Smooth muscle cell (in vitro differentiated cells): ENCODE results near the gene FAM124A. TPM values are rescaled to one million over a fixed set of nuclear protein-coding genes. Genes with fewer than 3 reads are reported as not detected.

Experiments used
- DNase-seq: peaks from one replicate; lab custom pipeline; 2025; ENCODE audit not compliant: unreplicated experiment; lab: John Stamatoyannopoulos, UW
- H2AFZ ChIP-seq: fragments of 200-600 bp; sonication (generic); 2 replicates; pipeline ENCODE4 v1.6.0; 2016; ENCODE audit warnings: antibody characterized with exemption, low read depth, mild to moderate bottlenecking
- H3F3A ChIP-seq: fragments of 200-600 bp; sonication (generic); 2 replicates; pipeline ENCODE4 v1.6.0; 2017; ENCODE audit warnings: antibody characterized with exemption, low read depth
- H3K27ac ChIP-seq: fragments of 200-600 bp; sonication (generic); 2 replicates; pipeline ENCODE4 v1.5.1; 2016; ENCODE audit warnings: low read depth, mild to moderate bottlenecking
- H3K27me3 ChIP-seq: fragments of 200-600 bp; sonication (generic); 2 replicates; pipeline ENCODE4 v1.6.1; 2016; ENCODE audit warnings: low read depth, mild to moderate bottlenecking
- H3K36me3 ChIP-seq: fragments of 200-600 bp; sonication (generic); 2 replicates; pipeline ENCODE4 v1.5.1; 2016; ENCODE audit warnings: low read depth
- H3K4me1 ChIP-seq: fragments of 200-600 bp; sonication (generic); 2 replicates; pipeline ENCODE4 v1.5.1; 2016; ENCODE audit warnings: low read depth
- H3K4me2 ChIP-seq: fragments of 200-600 bp; sonication (generic); 2 replicates; pipeline ENCODE4 v1.6.0; 2016; ENCODE audit warnings: mild to moderate bottlenecking
- H3K4me3 ChIP-seq: fragments of 200-600 bp; sonication (generic); 2 replicates; pipeline ENCODE4 v1.5.1; 2016; ENCODE audit warnings: mild to moderate bottlenecking
- H3K79me2 ChIP-seq: fragments of 200-600 bp; sonication (generic); 2 replicates; pipeline ENCODE4 v1.6.0; 2016; ENCODE audit warnings: low read depth, mild to moderate bottlenecking
- H3K9ac ChIP-seq: fragments of 200-600 bp; sonication (generic); 2 replicates; pipeline ENCODE4 v1.6.0; 2016; ENCODE audit warnings: low read depth
- H3K9me3 ChIP-seq: fragments of 200-600 bp; sonication (generic); replicated peaks from 2 replicates; pipeline ENCODE4 v1.5.1; 2016; ENCODE audit warnings: low read depth
- H4K20me1 ChIP-seq: fragments of 200-600 bp; sonication (generic); 2 replicates; pipeline ENCODE4 v1.6.0; 2016; ENCODE audit warnings: low read depth
- WGBS: methylation state at CpG from one replicate; pipeline ENCODE4 v1.1.7; 2016; ENCODE audit warnings: low lambda C conversion rate; 5-methylcytosine and 5-hydroxymethylcytosine counted together
- polyA plus RNA-seq: library from polyadenylated mRNA; unstranded; fragments of >200 nt; fragmentation: Nextera tagmentation; extraction: Ambion mirVana; gene quantifications from 2 replicates; pipeline ENCODE4 v1.2.1, GENCODE V29; 2016
- total RNA-seq: library from RNA; depleted of rRNA; stranded (reverse); fragments of >200 nt; gene quantifications from 2 replicates; pipeline ENCODE4 v1.2.3, GENCODE V29; 2014
- TF ChIP-seq, protein P1 (sequence below): fragments of 200-600 bp; sonication (generic); IDR thresholded peaks from 2 replicates; pipeline ENCODE4 v1.5.1; 2017; ENCODE audit warnings: borderline replicate concordance, mild to moderate bottlenecking, antibody characterized with exemption; ENCODE audit not compliant: insufficient read depth, poor library complexity, severe bottlenecking

The FAM124A gene
- total and polyA plus RNA-seq, 2 experiments from 2014 or later, result 0.06 TPM; not detected in 1

DNA sequence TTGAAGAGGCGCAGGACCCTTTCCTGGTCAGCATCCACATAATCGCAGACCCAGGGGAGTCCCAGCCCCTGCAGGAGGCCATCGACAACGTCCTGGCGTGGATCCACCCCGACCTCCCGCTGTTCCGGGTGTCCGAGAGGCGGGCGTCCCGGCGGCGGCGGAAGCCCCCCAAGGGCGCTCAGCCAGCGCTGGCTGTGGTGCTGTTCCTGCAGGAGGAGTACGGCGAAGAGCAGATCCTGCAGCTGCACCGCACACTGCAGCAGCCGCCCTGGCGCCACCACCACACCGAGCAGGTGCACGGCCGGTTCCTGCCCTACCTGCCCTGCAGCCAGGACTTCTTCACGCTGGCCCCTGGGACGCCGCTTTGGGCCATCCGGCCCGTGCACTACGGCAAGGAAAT, 29.3 kb downstream of the FAM124A start:
- Histone ChIP-seq H3F3A (no peaks in the 10 kb centered on the region), H3K4me2 (no peak overlapping the region), H3K9ac (no peak overlapping the region), H3K4me3 (no peak overlapping the region), H3K79me2 (no peaks in the 10 kb centered on the region), H2AFZ (no peak overlapping the region), H3K27me3 (peaks cover 4% of the 10 kb centered on the region), H3K27ac (no peak overlapping the region), H3K9me3 (no peaks in the 10 kb centered on the region), H3K36me3 (no peaks in the 10 kb centered on the region), H4K20me1 (no peaks in the 10 kb centered on the region), H3K4me1 (peaks cover 9% of the 10 kb centered on the region)
- no peak for DNase-seq
- WGBS, result 97% methylated on average over 27 of the region's 31 CpGs
- TF ChIP-seq, protein P1, sequence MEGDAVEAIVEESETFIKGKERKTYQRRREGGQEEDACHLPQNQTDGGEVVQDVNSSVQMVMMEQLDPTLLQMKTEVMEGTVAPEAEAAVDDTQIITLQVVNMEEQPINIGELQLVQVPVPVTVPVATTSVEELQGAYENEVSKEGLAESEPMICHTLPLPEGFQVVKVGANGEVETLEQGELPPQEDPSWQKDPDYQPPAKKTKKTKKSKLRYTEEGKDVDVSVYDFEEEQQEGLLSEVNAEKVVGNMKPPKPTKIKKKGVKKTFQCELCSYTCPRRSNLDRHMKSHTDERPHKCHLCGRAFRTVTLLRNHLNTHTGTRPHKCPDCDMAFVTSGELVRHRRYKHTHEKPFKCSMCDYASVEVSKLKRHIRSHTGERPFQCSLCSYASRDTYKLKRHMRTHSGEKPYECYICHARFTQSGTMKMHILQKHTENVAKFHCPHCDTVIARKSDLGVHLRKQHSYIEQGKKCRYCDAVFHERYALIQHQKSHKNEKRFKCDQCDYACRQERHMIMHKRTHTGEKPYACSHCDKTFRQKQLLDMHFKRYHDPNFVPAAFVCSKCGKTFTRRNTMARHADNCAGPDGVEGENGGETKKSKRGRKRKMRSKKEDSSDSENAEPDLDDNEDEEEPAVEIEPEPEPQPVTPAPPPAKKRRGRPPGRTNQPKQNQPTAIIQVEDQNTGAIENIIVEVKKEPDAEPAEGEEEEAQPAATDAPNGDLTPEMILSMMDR, result no peak

DNA sequence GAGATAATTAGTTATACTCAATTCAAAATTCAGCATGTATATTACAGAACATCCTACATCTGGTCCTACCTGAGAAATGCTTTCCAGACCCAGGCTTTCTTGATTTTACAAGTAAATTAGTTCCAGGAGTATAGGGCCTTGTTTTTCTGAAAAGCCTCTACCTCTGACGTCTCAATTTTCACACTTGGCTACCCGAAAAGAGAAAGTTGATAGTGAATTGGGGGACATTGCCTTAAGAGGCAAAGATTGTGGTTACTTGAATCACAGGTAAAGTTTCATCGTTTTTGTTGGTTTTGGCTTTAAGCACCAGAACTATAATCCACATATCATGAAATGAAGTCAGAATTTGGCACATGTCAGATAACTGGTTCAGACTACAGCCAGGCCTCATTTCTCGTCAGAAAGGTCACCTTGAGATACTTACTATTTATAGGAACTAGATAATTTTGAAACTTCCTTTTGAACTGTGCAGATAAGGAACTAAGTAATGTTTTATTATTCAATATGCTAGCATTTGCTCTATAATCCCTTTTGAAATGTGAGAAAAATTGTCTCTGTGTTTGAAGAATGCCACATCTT, 30.8 kb downstream of the FAM124A start:
- Histone ChIP-seq H2AFZ (no peak overlapping the region), H4K20me1 (no peaks in the 10 kb centered on the region), H3K4me2 (no peak overlapping the region), H3K9me3 (no peaks in the 10 kb centered on the region), H3K27me3 (peaks cover 4% of the 10 kb centered on the region), H3F3A (no peaks in the 10 kb centered on the region), H3K4me3 (no peak overlapping the region), H3K27ac (no peak overlapping the region), H3K36me3 (no peaks in the 10 kb centered on the region), H3K9ac (no peak overlapping the region), H3K79me2 (no peaks in the 10 kb centered on the region), H3K4me1 (peaks cover 9% of the 10 kb centered on the region)
- 88% methylated on average over 4 of the region's 4 CpGs for WGBS
- TF ChIP-seq, protein P1, result no peak
- DNase-seq, result no peak

DNA sequence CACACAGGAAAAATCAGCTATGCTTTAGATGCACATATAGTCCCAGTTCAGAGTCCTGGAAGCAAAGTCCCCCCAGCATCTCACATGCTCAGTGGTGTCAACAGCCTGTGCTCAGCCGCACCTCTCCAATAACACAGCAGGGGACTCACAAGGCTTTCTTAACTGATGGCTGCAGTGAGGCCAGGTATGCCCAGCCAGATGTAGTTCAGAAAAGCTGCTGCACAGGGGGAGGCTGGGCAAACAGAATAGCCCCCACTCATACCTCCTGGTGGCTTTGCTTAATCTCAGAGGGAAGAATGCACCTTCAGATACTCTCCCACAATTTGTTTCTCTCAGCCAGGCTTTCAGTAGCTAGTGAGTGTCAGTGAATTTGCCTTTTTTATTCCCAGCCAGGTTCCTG, 33.4 kb downstream of the FAM124A start:
- H3K4me1 ChIP-seq, result peaks cover 9% of the 10 kb centered on the region
- no peak for DNase-seq
- H3K4me2 ChIP-seq, result no peak overlapping the region
- H3K9me3 ChIP-seq, result no peaks in the 10 kb centered on the region
- TF ChIP-seq, protein P1, result no peak
- H3K36me3 ChIP-seq, result no peaks in the 10 kb centered on the region
- no peaks in the 10 kb centered on the region for H3F3A ChIP-seq
- no peaks in the 10 kb centered on the region for H3K27me3 ChIP-seq
- no peak overlapping the region for H3K27ac ChIP-seq
- no peak overlapping the region for H3K9ac ChIP-seq
- no peak overlapping the region for H2AFZ ChIP-seq
- no peaks in the 10 kb centered on the region for H3K79me2 ChIP-seq
- no peaks in the 10 kb centered on the region for H4K20me1 ChIP-seq
- 95% methylated on average over 1 of the region's 1 CpG for WGBS
- no peak overlapping the region for H3K4me3 ChIP-seq

DNA sequence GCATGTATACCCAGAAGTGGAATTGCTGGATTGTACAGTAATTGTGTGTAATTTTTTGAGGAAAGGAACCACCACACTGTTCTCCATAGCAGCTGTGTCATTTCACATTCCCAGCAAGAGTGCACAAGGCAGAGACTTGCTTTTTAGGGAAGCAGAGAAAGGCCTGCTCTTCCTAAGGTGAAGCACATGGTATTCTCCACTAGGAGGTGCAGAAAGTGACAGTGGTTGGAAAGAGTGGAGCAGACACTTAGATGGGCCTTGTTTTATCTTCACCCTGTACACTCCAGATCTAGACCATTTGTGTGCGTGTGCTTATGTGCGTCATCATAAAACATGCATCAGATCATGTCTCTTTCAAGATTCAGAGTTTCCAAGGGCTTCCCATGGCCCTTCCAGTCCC, 35.0 kb downstream of the FAM124A start:
- no peak overlapping the region for H3K4me2 ChIP-seq
- H2AFZ ChIP-seq, result no peak overlapping the region
- DNase-seq, result no peak
- WGBS, result 100% methylated on average over 2 of the region's 2 CpGs
- H3K27ac ChIP-seq, result no peak overlapping the region
- no peaks in the 10 kb centered on the region for H3F3A ChIP-seq
- no peaks in the 10 kb centered on the region for H3K36me3 ChIP-seq
- no peaks in the 10 kb centered on the region for H3K27me3 ChIP-seq
- H3K4me3 ChIP-seq, result no peak overlapping the region
- peaks cover 10% of the 10 kb centered on the region for H3K4me1 ChIP-seq
- TF ChIP-seq, protein P1, result no peak
- H3K79me2 ChIP-seq, result no peaks in the 10 kb centered on the region
- no peak overlapping the region for H3K9ac ChIP-seq
- no peaks in the 10 kb centered on the region for H3K9me3 ChIP-seq
- no peaks in the 10 kb centered on the region for H4K20me1 ChIP-seq
